GM18861 (cell line): ENCODE results near the gene ATP2B1.

Experiments
- ATAC-seq: cut with Tn5 transposase; IDR thresholded peaks from one replicate; pipeline ENCODE4 v1.9.1; 2021; ENCODE audit not compliant: unreplicated experiment

The ATP2B1 gene

GRCh38 chr12:89662623-89663022 lies 46.0 kb downstream of the ATP2B1 start:
- ATAC-seq, result no peak

- ATAC-seq, result no peak
Measured at GRCh38 chr12:89661706-89662330, 46.8 kb downstream of the ATP2B1 start.

- ATAC-seq, result no peak
Measured at GRCh38 chr12:89657739-89658138, 50.9 kb downstream of the ATP2B1 start.

GRCh38 chr12:89657066-89657465 lies 51.6 kb downstream of the ATP2B1 start:
- ATAC-seq, result no peak

GRCh38 chr12:89655841-89656240 lies 52.8 kb downstream of the ATP2B1 start:
- ATAC-seq, result no peak

GRCh38 chr12:89651192-89651591 lies 57.4 kb downstream of the ATP2B1 start:
- no peak for ATAC-seq

GRCh38 chr12:89650239-89650638 lies 58.4 kb downstream of the ATP2B1 start:
- no peak for ATAC-seq

GRCh38 chr12:89649820-89650219 lies 58.8 kb downstream of the ATP2B1 start:
- no peak for ATAC-seq

- ATAC-seq, result no peak
Measured at GRCh38 chr12:89649139-89649538, 59.5 kb downstream of the ATP2B1 start.

GRCh38 chr12:89648211-89648930 lies 60.3 kb downstream of the ATP2B1 start:
- no peak for ATAC-seq

- no peak for ATAC-seq
Measured at GRCh38 chr12:89645434-89645833, 63.2 kb downstream of the ATP2B1 start.

- ATAC-seq, result no peak
Measured at GRCh38 chr12:89642959-89643358, 65.7 kb downstream of the ATP2B1 start.

GRCh38 chr12:89636776-89637160 lies 71.9 kb downstream of the ATP2B1 start:
- no peak for ATAC-seq

- ATAC-seq, result no peak
Measured at GRCh38 chr12:89636052-89636775, 72.4 kb downstream of the ATP2B1 start.

GRCh38 chr12:89634508-89634907 lies 74.1 kb downstream of the ATP2B1 start:
- ATAC-seq, result no peak

GRCh38 chr12:89632778-89633177 lies 75.9 kb downstream of the ATP2B1 start:
- ATAC-seq, result no peak

- no peak for ATAC-seq
Measured at GRCh38 chr12:89622115-89622514, 86.5 kb downstream of the ATP2B1 start.

GRCh38 chr12:89621521-89621920 lies 87.1 kb downstream of the ATP2B1 start:
- no peak for ATAC-seq

GRCh38 chr12:89619764-89620163 lies 88.9 kb downstream of the ATP2B1 start:
- no peak for ATAC-seq

- no peak for ATAC-seq
Measured at GRCh38 chr12:89618113-89618862, 90.3 kb downstream of the ATP2B1 start.

GRCh38 chr12:89610366-89610765 lies 98.3 kb downstream of the ATP2B1 start:
- ATAC-seq, result no peak
